GM12891 (cell line): ENCODE measurements around the gene TSEN2.

Source experiments
- DNase-seq: peaks from one replicate; pipeline ENCODE4 v3.0.0; 2011; ENCODE audit warnings: low spot score; ENCODE audit not compliant: insufficient read length
- FAIRE-seq: peaks from 2 replicates; lab custom pipeline; 2011; peaks lifted over from hg19 to GRCh38; lab: Jason Lieb, UNC
- PAX5 ChIP-seq: IDR thresholded peaks from 2 replicates; pipeline ENCODE4 v1.6.1; 2011; ENCODE audit warnings: low read length, moderate library complexity, mild to moderate bottlenecking; ENCODE audit not compliant: insufficient read depth, severe bottlenecking
- POLR2A ChIP-seq: IDR thresholded peaks from 2 replicates; pipeline ENCODE4 v1.6.1; 2011; ENCODE audit warnings: low read depth, low read length, control low read depth
- POLR2AphosphoS5 ChIP-seq: IDR thresholded peaks from 2 replicates; pipeline ENCODE4 v1.6.1; 2011; ENCODE audit warnings: low read depth, low read length, control low read depth
- POU2F2 ChIP-seq: IDR thresholded peaks from 2 replicates; pipeline ENCODE4 v1.6.1; 2011; ENCODE audit warnings: low read depth, mild to moderate bottlenecking, control low read depth, low read length, moderate library complexity
- SPI1 ChIP-seq: IDR thresholded peaks from 2 replicates; pipeline ENCODE4 v1.6.1; 2011; ENCODE audit warnings: low read depth, low read length, control low read depth
- TAF1 ChIP-seq: IDR thresholded peaks from 2 replicates; pipeline ENCODE4 v1.6.1; 2011; ENCODE audit warnings: low read depth, low read length, control low read depth

TSEN2 gene

DNA sequence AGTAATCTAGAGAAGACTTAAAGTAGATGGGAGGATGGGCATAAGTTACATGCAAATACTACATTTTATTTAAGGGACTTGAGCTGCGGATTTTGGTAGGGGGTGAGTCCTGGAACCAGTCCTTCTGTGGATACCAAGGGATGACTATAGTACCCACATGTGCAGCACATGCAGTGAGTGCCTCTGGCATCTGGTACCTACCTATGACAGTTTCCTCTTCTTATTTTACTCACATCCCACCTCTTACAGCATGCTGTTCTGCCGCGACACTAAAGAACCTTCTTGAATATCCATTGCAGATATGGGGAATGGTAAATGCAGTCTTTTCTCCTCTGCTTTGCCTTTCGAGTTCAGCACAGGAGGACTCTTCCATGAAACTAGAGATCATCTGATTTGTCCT is 1.7 kb downstream of the TSEN2 start:
- no peak for DNase-seq
- no peak for TF ChIP-seq POLR2A
- no peak for TF ChIP-seq SPI1
- TF ChIP-seq TAF1: no peak
- TF ChIP-seq PAX5: no peak
- TF ChIP-seq POLR2AphosphoS5: no peak
- no peak for TF ChIP-seq POU2F2
- no peak for FAIRE-seq

DNA sequence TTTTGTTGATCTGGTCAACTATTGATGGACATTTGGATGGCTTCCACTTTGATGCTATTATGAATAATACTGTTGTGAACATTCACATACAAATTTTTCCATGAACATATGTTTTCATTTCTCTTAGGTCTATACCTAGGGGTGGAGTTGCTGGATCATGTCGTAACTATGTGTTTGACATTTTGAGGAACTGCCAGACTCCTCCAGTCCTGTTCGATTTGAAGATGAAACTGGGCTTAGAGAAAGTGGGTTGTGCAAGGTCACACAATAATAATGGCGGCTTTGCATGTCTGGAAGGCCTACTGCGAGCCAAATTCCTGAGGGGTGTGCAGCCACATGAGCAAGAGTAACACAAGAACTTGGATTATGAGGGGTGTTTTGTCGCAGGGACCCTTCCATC is 2.6 kb downstream of the TSEN2 start:
- no peak for FAIRE-seq
- DNase-seq: no peak
- TF ChIP-seq POU2F2: no peak
- no peak for TF ChIP-seq POLR2AphosphoS5
- TF ChIP-seq POLR2A: no peak
- no peak for TF ChIP-seq PAX5
- TF ChIP-seq TAF1: no peak
- TF ChIP-seq SPI1: 0 out of 2 replicates have a peak, but pooled peaks have one; percentile 2

DNA sequence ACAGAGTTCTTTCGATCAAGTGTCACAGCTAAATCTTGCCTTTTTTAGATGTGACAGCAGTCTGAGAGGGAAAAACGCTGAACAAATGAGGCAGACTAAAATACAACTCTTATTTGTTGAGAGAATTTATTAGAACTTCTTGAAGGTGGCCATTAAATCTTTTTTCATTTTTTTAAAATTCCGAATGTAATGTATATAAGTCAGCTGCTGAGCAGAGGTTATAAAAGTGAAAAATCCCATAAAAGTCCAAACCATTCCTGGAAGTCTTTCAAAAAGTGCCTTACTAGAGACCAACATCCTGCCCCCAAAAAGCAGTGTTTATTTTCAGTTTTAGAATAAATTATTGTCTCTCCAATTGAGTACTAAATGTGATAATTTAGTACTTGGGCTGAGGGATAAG is 3.1 kb downstream of the TSEN2 start:
- DNase-seq: no peak
- FAIRE-seq: no peak
- TF ChIP-seq PAX5: no peak
- no peak for TF ChIP-seq POLR2AphosphoS5
- TF ChIP-seq POLR2A: no peak
- TF ChIP-seq SPI1: no peak
- TF ChIP-seq TAF1: no peak
- TF ChIP-seq POU2F2: no peak

DNA sequence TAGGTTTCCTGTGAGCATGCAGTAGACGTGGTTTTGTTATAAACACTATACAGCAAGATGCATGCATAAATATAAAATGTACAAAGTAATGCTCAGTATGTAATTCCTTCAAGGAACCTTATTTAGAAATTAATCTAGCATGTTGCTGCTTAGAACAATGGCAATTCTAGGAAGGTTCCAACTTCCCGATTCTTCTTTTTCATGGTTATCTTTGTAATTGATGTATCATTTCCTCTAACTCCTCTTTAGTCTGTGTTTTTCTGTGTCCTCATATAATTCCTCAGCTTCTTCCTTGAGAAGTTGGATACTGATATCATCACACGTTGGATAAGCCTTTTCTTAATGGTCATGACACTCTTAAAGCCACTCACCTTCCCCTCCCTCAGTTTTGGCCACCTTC is 3.5 kb downstream of the TSEN2 start:
- FAIRE-seq: no peak

DNA sequence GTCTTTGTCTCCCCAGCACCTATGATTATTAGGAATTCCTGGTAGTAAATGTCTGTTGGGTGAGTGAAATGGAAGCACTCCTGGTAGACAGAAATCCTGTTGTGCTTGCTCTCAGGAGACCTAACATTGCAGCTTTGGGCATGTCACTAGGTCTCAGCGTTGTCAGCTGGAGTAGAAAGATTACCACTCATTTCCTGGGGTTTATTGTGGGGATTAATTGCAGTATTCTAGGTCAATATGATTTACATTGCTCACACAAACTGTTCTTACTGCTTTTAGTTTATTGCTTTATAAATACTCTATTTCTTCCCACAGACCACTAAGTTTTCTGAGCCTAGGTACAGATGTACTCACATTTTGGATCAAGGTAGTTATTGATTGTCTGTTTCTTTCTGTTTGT is 5.1 kb downstream of the TSEN2 start:
- TF ChIP-seq POLR2A: no peak
- TF ChIP-seq POU2F2: no peak
- no peak for TF ChIP-seq POLR2AphosphoS5
- no peak for TF ChIP-seq PAX5
- no peak for TF ChIP-seq SPI1
- no peak for TF ChIP-seq TAF1
- no peak for FAIRE-seq
- DNase-seq: no peak

More for the DNA sequence above, 3.5 kb downstream of the TSEN2 start:
- TF ChIP-seq TAF1 (no peak), SPI1 (no peak), PAX5 (no peak), POU2F2 (no peak), POLR2AphosphoS5 (no peak), POLR2A (no peak)
- DNase-seq: no peak

DNA sequence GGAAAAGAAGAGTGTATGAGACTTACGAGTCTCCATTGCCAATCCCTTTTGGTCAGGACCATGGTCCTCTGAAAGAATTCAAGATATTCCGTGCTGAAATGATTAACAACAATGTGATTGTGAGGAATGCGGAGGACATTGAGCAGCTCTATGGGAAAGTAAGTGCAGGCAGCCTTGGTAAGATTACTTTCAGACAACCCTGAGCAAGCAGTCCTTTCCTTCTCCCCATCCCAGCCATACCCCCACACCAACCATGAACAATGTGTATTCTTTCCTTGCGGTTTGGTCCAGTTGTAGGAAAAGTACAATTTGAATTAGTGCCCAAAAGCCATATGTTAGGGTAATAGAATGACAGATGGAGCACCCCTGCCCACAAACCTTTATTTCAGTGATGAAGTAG is 5.6 kb downstream of the TSEN2 start:
- DNase-seq (no peak), FAIRE-seq (no peak)
- TF ChIP-seq TAF1: no peak
- no peak for TF ChIP-seq SPI1
- TF ChIP-seq POLR2AphosphoS5: no peak
- no peak for TF ChIP-seq POU2F2
- no peak for TF ChIP-seq PAX5
- no peak for TF ChIP-seq POLR2A

DNA sequence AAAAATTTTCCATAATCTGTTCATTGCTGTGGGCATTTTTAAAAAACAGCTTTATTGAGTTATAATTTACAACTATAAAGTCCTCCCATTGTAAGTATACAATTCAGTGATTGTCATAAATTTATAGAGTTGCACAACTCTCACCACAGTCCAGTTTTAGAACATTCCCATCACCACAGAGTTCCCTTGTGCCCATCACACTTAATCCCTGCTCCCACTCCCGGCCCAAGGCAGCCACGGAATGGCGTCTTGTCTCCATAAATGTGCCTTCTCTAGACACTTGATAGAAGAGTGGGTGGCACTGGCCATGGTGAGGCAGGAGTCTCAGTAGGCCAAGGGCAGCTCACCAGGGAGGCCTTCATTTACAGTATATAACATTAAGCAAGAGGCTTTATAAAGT is 6.3 kb downstream of the TSEN2 start:
- TF ChIP-seq TAF1 (no peak), POLR2A (no peak), POU2F2 (no peak), POLR2AphosphoS5 (no peak), SPI1 (no peak)
- FAIRE-seq (no peak), DNase-seq (no peak)

DNA sequence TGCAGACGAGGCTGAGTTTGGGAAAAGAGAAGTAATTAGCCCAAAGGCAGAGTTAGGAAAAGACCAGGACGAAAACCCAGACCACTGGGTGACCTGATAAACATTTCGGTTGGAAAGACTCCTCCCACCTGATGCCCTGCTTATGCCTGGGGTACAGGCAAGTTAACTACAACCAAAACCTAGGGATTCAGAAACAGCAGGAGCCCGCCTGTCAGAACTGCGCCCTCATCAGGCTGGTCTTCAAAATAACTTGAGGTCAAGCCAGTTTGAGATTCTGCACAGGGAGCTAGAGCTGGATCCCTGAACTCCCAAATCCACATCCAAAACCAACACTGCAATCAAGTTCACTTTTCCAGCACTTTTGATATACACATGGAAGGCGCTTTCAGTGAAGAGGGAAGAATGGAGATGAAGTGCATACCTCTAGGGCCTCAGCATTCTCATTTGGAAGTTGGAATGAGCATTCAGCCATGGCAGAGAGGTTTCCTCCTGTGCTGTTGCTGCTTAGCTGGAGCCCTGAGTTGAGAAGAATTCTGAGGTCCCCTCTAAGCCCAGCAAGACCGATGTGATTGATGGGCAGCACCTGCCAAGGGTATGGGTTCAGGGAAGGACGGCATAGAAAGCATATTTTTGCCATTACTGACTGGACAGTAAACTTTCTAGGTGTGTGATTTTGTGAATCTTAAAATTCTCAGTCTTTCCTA is 11.6 kb downstream of the TSEN2 start:
- DNase-seq (no peak), FAIRE-seq (no peak)
- no peak for TF ChIP-seq PAX5
- no peak for TF ChIP-seq TAF1
- no peak for TF ChIP-seq POLR2A
- no peak for TF ChIP-seq POLR2AphosphoS5
- TF ChIP-seq POU2F2: no peak
- no peak for TF ChIP-seq SPI1

DNA sequence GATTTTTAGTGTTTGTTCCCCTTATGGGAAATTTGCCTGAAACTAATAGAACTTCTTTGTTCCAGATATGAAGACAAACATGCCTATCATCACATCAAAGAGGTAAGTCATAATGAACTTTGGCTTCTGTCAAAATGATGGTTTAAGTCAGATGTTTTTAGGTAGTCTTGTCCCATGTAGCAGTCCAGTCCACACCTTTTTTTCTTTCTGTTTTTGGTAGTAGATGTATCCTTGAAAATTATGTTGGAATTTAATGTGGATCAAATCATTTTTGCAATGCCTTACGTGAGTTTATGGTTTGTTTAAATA is 12.1 kb downstream of the TSEN2 start:
- DNase-seq (no peak), FAIRE-seq (no peak)
- TF ChIP-seq PAX5 (no peak), POLR2AphosphoS5 (no peak), SPI1 (no peak), TAF1 (no peak)

DNA sequence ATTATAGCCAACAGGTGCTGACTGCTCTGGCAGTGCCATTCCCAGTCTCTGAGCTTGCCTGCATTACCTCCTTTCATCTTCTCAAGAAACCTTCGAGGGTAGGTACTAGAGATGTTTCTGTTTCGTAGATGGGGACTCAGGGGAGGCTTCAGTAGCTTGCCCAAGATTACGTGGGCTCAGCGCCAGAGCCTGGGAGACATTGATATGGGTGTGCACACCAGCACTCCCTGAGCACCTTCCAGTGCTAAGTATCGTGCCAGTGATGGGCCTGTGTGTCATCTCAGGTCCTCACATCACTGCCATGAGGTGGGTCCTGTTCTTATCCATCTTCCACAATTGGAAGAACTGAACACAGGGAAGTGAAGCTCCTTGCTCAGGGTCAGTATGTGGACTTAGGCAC is 15.2 kb downstream of the TSEN2 start:
- TF ChIP-seq SPI1: no peak
- TF ChIP-seq TAF1: no peak
- TF ChIP-seq POLR2A: no peak
- TF ChIP-seq POLR2AphosphoS5: no peak
- no peak for TF ChIP-seq PAX5
- TF ChIP-seq POU2F2: no peak
- no peak for DNase-seq
- FAIRE-seq: no peak
